ENCODE results near the gene AHNAK.
A peak's percentile ranks its signal among the peaks of the same experiment; 100 is the strongest.

Gene AHNAK, protein sequence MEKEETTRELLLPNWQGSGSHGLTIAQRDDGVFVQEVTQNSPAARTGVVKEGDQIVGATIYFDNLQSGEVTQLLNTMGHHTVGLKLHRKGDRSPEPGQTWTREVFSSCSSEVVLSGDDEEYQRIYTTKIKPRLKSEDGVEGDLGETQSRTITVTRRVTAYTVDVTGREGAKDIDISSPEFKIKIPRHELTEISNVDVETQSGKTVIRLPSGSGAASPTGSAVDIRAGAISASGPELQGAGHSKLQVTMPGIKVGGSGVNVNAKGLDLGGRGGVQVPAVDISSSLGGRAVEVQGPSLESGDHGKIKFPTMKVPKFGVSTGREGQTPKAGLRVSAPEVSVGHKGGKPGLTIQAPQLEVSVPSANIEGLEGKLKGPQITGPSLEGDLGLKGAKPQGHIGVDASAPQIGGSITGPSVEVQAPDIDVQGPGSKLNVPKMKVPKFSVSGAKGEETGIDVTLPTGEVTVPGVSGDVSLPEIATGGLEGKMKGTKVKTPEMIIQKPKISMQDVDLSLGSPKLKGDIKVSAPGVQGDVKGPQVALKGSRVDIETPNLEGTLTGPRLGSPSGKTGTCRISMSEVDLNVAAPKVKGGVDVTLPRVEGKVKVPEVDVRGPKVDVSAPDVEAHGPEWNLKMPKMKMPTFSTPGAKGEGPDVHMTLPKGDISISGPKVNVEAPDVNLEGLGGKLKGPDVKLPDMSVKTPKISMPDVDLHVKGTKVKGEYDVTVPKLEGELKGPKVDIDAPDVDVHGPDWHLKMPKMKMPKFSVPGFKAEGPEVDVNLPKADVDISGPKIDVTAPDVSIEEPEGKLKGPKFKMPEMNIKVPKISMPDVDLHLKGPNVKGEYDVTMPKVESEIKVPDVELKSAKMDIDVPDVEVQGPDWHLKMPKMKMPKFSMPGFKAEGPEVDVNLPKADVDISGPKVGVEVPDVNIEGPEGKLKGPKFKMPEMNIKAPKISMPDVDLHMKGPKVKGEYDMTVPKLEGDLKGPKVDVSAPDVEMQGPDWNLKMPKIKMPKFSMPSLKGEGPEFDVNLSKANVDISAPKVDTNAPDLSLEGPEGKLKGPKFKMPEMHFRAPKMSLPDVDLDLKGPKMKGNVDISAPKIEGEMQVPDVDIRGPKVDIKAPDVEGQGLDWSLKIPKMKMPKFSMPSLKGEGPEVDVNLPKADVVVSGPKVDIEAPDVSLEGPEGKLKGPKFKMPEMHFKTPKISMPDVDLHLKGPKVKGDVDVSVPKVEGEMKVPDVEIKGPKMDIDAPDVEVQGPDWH (N-terminal part only)

DNA sequence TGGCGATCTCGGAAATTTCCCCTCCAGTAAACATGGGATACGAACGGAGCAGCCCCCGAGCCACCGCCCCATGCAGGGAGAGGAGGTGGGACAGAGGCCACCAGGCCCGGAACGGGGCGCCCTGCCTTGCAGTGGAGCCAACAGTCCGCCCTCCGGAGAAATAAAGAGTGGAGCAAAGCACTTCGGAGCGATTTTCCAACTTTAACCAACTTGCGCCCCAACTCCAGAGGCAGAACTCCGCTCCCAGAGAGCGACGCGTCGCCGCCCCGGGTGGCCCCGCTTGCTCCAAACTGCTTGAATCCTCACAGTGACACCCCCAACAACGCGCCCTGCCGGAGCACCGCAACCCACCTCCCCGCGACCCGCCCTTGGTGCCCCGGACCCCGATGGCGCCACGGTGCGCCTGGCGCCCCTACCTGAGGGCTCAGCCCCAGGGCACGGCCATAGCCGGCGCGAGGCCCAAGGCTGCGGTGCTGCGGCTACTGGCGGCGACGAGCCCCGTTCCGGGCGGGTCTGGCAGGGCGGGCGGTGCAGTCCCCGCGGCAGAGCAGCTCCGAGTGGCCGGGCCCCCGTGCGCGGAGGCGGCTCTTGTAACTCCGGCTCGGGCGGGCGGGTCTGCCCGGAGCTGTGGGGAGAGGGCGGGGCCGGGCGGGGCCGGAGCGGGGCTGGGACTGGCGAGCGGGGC lies at the start of gene AHNAK:
AHNAK (minus strand) TSS at position 563 of the 685 bp plus-strand sequence. CDS start 10,708 bp downstream, outside the sequence.
- TF ChIP-seq, protein P1, sequence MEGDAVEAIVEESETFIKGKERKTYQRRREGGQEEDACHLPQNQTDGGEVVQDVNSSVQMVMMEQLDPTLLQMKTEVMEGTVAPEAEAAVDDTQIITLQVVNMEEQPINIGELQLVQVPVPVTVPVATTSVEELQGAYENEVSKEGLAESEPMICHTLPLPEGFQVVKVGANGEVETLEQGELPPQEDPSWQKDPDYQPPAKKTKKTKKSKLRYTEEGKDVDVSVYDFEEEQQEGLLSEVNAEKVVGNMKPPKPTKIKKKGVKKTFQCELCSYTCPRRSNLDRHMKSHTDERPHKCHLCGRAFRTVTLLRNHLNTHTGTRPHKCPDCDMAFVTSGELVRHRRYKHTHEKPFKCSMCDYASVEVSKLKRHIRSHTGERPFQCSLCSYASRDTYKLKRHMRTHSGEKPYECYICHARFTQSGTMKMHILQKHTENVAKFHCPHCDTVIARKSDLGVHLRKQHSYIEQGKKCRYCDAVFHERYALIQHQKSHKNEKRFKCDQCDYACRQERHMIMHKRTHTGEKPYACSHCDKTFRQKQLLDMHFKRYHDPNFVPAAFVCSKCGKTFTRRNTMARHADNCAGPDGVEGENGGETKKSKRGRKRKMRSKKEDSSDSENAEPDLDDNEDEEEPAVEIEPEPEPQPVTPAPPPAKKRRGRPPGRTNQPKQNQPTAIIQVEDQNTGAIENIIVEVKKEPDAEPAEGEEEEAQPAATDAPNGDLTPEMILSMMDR (conservative IDR thresholded peaks at IDR 0.05), result no peak
- H3K27ac ChIP-seq, result peak within 1 kb of the TSS; percentile 83

DNA sequence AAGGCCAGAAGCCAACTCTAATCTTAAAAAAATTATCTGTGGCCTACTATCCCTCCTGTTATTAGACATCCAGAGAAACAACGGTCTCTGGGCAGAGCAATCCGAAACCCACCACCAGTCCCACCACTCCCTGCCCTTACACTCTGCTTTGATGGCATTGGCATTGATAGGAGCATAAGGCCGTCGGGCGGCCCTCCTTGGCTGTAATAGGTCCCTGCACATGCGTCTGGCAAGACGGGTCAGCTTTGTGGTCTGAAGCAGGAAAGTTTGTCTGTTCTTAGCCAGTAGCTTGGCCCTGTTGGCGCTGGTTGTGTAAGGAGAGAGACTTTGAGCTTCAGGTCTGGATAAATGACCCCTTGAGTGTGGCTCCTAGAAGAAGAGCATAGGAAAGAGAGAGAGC lies 48.5 kb upstream of the AHNAK start:
- TF ChIP-seq, protein P1 (conservative IDR thresholded peaks at IDR 0.05), result no peak
- H3K27ac ChIP-seq, result no peak overlapping the region

DNA sequence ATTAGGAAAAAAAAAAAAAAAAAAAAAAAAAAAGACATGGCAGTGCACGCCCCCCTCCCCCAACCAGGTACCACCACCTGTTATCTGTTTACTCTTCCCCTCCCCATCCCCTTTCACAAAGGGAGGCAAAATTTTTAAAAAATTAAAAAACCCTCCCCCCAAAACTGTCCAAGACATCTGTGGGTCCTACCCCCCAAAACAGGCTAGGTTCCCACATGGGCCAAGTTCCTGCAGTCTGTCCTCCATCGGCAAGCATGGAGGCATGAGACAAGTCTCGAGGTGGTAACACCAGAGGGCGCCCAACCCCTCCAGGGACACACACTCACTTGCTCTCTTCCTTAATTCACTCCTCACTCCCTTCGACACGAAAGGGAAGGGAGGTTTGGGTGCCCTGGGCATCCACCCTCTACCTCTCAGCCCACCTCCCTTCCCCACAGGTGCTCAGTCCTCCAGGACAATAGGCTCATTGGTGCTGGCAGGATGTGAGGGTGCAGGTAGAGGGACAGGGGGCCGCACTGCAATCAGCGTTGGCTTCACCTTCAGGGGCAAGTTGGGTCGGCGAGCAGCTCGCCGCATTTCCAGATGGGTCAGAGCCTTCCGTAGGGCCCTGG lies 46.9 kb upstream of the AHNAK start:
- TF ChIP-seq, protein P1 (conservative IDR thresholded peaks at IDR 0.05), result peak; percentile 75
- H3K27ac ChIP-seq, result peak overlapping the region; percentile 96

DNA sequence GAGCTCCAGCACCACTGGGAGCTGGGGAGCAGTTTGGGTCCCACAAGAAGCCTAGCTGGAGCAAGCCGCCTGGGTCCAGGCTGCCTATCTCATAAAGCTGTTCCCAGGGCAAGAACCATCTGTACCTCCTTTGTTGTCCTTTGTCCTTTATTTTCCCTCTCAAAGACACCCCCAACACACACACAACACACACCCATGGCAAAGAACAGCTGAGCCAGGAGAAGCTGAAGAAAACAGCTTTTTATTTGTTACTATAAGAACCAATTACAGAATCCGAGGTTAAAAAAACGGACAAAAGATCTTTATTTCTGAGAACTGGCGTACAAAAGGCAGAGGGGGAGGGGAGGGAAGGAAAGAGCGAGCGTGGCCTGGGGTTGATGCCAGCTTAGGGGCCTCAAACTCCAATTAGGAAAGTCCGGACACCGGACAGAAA lies 46.4 kb upstream of the AHNAK start:
- TF ChIP-seq, protein P1 (conservative IDR thresholded peaks at IDR 0.05), result no peak
- H3K27ac ChIP-seq, result peak overlapping the region; percentile 96

DNA sequence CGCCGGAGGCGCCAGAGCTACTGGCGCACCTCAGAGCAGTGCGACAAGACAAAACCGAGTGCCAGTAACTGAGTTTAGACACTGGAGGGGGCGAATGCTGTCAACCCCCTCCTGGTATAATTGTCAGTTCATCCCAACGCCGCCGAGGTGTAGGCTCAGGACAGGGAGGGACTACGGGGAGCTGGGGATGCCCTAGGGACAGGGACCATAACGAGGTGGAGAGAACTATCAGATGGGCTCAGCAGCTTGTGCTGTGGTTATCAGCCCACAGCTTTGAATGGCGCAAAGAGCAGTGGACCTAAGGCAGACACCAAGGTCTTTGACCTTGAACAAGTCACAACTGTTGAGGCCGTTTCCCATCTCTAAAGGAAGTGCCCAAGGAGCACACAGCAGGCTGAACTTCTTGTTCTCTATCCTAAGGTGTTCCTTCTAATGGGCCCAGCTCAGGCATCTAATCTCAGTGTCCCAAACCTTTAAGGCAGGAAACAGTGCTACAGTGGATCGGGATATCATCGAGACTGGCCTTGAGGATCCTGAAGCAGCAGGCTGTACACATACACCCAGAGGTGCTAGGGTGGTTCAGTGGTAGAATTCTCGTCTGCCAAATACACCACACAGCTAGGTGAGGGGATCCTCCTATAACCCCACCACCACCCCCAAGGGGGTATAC lies 45.7 kb upstream of the AHNAK start:
- TF ChIP-seq, protein P1 (conservative IDR thresholded peaks at IDR 0.05), result no peak
- H3K27ac ChIP-seq, result peak overlapping the region; percentile 96

DNA sequence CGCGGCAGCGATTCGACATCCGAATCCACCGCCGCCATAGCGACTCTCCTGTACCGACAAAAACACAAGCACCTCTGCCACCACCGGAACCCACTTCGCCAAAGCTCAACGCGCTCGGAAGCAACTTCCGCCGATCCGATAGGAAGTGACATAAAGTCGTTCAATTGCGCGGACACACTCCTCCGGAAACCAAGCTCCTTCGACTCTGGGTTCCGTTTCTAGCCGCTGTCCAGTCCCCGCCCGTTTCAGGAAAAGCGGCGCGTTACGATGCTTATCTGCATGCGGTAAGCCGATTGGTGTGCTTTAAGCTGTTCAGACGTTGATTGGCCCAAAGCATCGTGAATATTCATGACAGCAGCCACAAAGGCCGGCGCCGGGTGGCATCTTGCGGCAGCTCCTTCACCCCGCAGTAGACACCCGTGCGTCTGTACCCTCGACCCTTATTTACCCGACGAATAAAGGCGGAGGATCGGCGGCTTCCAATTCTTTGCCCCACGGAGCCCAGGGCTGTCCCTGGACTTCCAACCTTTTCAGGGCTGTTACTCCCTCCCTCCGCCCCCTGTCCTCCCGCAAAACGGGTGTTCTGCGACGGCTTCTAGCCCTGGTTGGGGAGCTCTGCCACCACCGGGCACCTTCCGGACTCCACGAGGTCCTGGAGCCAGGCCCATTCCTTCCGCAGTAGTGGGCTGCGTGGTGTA lies 45.0 kb upstream of the AHNAK start, which contains the start of gene TUT1:
TUT1 (minus strand) TSS at position 76 of the 698 bp plus-strand sequence; CDS start at position 38, 38 bp downstream.
- TF ChIP-seq, protein P1 (conservative IDR thresholded peaks at IDR 0.05), result 0 out of 2 replicates have a peak, but pooled peaks have one; percentile 6
- peak within 1 kb of the TSS; percentile 96 for H3K27ac ChIP-seq
